Measurements from ENCODE around the gene MFSD2A.
"Not testable (repeated sequence)": the region's sequence is repeated elsewhere in the genome, so short reads cannot be mapped to it uniquely, and the experiment has no call there.

The MFSD2A gene

GRCh38 chr1:39996396-39997004 is 41.6 kb downstream of the MFSD2A start:
- TF ChIP-seq CTCF (IDR thresholded peaks at IDR 0.05; ENCODE audit: low read depth, low read length), result no peak
- DNase-seq (ENCODE audit: low read depth, low spot score), result no peak
- no peak overlapping the region for H3K4me3 ChIP-seq (ENCODE audit: low read depth, low read length)
- in situ Hi-C loops (cut with HindIII; ENCODE audit: low sequenced_read_pairs), result no loop called here

- H3K4me3 ChIP-seq (ENCODE audit: low read depth, low read length), result no peak overlapping the region
- TF ChIP-seq CTCF (IDR thresholded peaks at IDR 0.05; ENCODE audit: low read depth, low read length), result no peak
- DNase-seq (ENCODE audit: low read depth, low spot score), result no peak
- in situ Hi-C loops (cut with HindIII; ENCODE audit: low sequenced_read_pairs), result no loop called here
Measured at GRCh38 chr1:40001456-40001855, 46.5 kb downstream of the MFSD2A start.

GRCh38 chr1:40003156-40004093 is 48.5 kb downstream of the MFSD2A start:
- TF ChIP-seq CTCF (IDR thresholded peaks at IDR 0.05; ENCODE audit: low read depth, low read length), result no peak
- no peak for DNase-seq (ENCODE audit: low read depth, low spot score)
- in situ Hi-C loops (cut with HindIII; ENCODE audit: low sequenced_read_pairs), result no loop called here
- no peak overlapping the region for H3K4me3 ChIP-seq (ENCODE audit: low read depth, low read length)

GRCh38 chr1:40004857-40005256 is 49.9 kb downstream of the MFSD2A start:
- no peak for TF ChIP-seq CTCF (IDR thresholded peaks at IDR 0.05; ENCODE audit: low read depth, low read length)
- in situ Hi-C loops (cut with HindIII; ENCODE audit: low sequenced_read_pairs), result no loop called here
- H3K4me3 ChIP-seq (ENCODE audit: low read depth, low read length), result no peak overlapping the region
- DNase-seq (ENCODE audit: low read depth, low spot score), result no peak

GRCh38 chr1:40007481-40008034 is 52.6 kb downstream of the MFSD2A start:
- in situ Hi-C loops (cut with HindIII; ENCODE audit: low sequenced_read_pairs); DNase-seq (ENCODE audit: low read depth, low spot score); H3K4me3 ChIP-seq (ENCODE audit: low read depth, low read length): not testable (repeated sequence)

GRCh38 chr1:40011198-40011597 is 56.3 kb downstream of the MFSD2A start:
- TF ChIP-seq CTCF (IDR thresholded peaks at IDR 0.05; ENCODE audit: low read depth, low read length), result no peak
- in situ Hi-C loops (cut with HindIII; ENCODE audit: low sequenced_read_pairs), result no loop called here
- no peak for DNase-seq (ENCODE audit: low read depth, low spot score)

GRCh38 chr1:40014253-40014706 is 59.3 kb downstream of the MFSD2A start:
- DNase-seq (ENCODE audit: low read depth, low spot score), result no peak
- in situ Hi-C loops (cut with HindIII; ENCODE audit: low sequenced_read_pairs), result no loop called here
- no peak overlapping the region for H3K4me3 ChIP-seq (ENCODE audit: low read depth, low read length)
- no peak for TF ChIP-seq CTCF (IDR thresholded peaks at IDR 0.05; ENCODE audit: low read depth, low read length)

More at GRCh38 chr1:40011198-40011597, 56.3 kb downstream of the MFSD2A start:
- no peak overlapping the region for H3K4me3 ChIP-seq (ENCODE audit: low read depth, low read length)
